NCI-H526 treated with DMSO at 0.1 percent for 48 hours (cell line): ENCODE measurements around the gene TIGD7.

Source experiments
- DNase-seq: peaks from one replicate; lab custom pipeline; 2025; lab: John Stamatoyannopoulos, UW

The TIGD7 gene, protein sequence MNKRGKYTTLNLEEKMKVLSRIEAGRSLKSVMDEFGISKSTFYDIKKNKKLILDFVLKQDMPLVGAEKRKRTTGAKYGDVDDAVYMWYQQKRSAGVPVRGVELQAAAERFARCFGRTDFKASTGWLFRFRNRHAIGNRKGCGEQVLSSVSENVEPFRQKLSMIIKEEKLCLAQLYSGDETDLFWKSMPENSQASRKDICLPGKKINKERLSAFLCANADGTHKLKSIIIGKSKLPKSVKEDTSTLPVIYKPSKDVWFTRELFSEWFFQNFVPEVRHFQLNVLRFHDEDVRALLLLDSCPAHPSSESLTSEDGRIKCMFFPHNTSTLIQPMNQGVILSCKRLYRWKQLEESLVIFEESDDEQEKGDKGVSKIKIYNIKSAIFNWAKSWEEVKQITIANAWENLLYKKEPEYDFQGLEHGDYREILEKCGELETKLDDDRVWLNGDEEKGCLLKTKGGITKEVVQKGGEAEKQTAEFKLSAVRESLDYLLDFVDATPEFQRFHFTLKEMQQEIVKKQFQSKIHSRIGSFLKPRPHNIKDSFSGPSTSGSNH

DNA sequence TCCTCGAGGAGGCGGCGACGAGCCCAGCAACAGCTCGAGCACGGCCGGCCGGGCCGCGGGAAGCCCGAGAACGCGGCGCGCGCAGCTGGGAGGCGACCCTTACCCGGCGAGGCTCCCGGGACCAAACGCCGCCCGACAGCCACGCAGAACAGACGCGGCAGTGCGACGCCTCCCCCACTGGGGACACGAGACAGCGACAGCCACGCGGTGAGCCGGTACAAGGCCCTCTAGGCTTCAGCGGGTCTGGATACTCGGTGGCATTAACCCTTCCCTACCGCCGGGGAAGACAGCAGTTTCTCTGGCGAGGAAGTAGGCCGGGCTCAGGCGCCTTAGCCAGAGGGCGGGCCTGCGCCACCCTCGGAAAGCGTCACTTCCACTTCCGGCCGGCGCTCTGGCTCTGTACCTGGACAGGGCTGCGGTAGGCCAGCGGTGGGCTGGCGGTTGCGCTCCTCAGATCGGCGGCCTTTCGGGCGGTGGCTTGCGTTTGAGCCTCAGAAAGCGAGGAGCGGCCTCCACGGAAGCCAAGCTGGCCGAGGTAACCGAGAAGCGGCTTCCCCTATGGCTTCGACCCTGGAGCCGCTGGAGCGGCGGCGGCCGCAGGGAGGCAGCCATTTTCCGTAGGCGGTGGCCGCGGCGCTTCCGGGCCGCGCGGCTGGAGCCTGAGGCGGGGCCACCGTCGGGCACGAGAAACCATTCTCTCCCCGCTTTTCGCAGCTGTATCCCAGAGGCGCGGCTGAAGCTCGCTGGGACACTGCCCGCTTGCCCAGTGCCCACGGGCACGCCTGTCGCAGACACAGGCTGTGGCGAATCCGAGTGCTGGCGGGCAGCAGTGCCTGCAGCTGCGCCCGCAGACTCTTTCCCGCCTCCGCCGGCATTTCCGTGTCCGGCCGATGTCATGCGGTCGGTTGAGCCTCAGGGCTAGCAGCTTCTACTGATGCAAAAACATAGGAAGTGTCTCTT, at the start of gene TIGD7, which contains the start of gene ZNF75A:
Gene TIGD7, minus strand, starts transcription at position 322 of the 960 bp plus-strand sequence. CDS start 4,816 bp downstream, outside the sequence.
Gene ZNF75A, plus strand, starts transcription at position 389 of the 960 bp plus-strand sequence. CDS start 2,932 bp downstream, outside the sequence.
- peak; percentile 34 for DNase-seq

DNA sequence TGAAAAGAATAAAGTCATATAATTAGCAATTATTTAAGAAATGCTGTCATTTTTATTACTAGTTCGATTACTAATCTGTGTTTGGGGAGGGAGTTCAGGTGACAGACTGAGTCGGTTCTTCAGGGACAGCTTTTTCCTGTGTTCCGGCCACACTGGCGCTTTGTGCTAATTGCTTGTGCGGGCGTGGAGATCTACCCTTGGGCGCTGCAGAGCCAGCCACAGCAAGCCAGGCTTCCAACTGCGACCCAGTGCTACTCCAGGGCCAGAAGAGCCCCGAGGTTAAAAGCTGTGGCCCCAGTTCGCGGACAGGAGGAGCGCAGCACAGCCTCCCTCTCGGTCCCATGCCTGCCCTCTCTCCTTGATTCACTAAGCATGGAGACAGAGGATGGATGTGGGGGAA, 43.9 kb upstream of the TIGD7 start:
- DNase-seq, result no peak

DNA sequence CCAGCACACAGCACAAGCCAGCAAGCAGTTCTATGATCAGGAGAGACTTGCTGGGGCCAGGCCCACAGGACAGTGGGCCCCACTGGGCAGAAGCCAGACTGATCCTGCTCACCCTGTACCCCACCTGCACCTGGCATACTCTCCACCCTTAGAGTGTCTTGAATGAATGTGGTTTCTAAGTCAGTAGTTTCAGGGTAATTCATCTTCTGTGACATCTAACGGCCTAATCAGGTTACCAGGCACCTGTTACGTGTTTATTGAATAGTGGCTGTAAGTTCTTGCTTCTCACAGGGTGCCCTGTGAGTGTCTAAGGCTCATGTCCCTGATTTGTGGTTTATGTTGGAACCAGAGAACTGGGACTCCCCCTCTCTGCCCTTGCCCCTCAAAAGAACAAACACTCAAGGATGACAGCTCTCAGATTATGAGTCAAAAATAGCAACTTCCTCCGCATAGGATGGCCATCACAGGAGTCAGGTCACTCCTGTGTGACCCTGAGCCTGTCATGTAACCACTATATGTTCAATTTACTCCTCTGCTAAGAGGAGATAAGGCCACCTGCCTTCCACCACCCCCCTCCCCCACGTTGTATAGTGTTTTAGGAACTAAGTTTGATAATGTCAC, 43.4 kb upstream of the TIGD7 start:
- DNase-seq, result no peak

DNA sequence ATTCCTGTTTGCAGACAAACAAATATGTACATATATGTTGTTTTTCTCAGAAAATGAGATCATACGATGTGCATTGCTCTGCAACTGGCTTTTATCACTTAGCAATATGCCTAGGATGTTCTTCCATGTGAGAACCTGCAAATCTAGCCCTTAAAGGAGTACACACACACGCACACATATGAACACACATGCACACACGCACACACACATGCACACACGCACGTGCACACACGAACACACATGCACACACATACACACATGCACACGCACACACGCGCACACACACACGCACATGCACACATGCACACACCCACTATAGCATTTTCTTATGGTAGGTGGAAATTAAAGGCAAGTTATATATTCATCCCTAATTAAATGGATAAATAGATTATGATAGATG, 42.4 kb upstream of the TIGD7 start:
- DNase-seq, result no peak

DNA sequence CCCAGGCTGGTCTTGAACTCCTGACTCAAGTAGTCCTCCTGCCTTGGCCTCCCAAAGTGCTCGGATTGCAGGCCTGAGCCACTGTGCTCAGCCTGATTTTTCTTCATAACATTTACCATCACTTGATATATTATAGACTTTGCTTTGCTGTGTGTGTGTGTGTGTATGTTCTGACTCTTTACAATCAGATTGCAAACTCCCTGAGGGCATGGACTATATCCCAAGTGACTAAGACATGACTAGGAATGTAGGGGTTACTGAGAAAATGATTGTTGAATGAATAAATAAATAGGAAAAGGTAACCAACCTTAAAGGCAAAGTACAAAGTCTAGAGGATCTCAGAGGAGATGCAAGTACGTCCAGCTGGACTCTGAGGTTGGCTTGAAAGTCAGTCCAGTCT, 40.8 kb upstream of the TIGD7 start:
- DNase-seq, result no peak

DNA sequence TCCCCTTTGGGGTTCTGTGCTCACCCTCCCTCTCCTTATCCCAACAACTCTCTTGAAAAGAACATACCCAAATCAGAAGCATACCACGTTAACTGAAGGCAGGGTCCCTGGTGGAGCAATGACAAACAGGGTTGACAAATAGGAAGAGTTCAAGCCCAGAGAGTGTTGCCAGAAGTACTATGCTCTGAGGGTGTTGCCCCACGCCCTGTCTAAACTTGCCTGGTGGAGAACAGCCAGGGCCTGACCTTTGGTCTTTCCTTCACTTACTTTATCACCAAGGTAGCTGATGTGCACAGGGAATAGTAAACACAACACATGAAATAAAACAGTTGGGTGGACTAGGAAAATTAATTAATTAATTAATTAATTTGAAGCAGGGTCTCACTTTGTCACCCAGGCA, 23.4 kb upstream of the TIGD7 start:
- DNase-seq, result no peak

DNA sequence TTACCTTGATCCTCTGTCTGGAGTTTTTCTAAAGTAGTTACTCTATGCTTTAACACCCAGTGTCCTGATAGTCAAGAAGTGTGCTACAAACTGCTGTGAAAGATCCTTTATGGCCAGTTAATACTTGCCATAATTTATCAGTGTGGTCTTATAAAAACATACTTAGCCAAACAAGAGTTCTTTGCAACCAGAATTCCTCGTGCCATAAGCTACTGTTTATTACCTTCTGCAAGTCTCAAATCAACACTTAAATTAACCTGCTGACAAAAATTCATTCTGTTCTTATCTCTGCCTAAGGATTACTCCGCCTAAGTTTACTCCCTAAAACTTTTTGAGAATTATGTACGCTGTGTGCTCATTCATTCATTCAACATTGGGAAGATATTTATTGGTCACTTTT, 22.9 kb upstream of the TIGD7 start:
- no peak for DNase-seq

DNA sequence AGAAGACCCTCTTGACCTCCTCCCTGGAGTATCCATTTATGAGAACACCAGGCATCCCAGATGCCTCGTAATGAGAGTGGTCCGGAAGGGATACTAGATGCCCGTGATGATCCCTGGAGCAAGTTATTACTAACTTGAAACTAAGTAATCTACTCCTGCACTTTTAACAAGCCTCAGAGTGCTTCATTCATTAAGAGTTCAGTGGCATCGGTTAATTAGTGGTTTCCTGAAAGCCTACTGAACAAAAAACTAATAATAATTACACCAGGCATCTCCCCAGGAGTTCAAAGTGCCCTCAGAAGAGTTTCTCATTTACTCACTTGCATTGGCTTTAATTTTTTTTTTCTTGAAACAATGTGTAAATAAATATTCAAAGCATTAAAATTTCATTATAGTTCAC, 22.3 kb upstream of the TIGD7 start:
- DNase-seq, result no peak

DNA sequence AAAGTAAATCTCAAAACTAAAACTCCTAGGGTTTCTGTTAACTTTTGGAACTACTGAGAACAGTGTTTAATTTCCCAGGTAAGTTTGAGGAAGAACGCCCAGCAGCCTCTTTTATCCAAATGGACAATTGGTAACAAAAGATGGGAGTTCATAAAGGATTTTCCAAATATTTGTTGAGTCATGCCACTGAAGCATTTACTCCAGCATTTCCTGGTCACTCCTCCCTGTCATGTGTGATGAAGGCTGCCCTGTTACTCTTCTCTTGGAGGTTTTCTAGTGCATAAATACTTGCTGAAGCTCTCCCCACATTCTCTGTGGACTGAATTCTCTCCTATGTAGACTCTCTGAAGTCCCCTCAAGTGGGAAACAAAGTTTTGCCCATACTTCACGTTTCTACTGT, 16.6 kb upstream of the TIGD7 start:
- DNase-seq, result no peak

DNA sequence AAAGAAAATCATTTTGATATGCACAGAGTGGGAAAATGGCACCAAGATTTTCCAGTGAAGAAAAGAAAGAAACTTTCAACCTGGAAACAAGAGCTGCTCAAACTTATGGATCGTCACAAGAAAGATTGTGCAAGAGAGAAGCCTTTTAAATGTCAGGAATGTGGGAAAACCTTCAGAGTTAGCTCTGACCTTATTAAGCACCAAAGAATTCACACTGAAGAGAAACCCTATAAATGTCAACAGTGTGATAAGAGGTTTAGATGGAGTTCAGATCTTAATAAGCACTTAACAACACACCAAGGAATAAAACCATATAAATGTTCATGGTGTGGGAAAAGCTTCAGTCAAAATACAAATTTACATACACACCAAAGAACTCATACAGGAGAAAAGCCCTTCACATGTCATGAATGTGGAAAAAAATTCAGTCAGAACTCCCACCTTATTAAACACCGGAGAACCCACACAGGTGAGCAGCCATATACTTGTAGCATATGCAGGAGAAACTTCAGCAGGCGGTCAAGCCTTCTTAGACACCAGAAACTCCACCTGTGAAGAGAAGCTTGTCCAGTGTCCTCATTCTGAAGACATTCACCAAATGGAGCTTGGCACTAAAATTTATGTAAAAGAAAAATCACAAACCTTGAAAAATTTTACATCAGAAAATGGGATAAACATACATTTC, 12.2 kb upstream of the TIGD7 start:
- no peak for DNase-seq

DNA sequence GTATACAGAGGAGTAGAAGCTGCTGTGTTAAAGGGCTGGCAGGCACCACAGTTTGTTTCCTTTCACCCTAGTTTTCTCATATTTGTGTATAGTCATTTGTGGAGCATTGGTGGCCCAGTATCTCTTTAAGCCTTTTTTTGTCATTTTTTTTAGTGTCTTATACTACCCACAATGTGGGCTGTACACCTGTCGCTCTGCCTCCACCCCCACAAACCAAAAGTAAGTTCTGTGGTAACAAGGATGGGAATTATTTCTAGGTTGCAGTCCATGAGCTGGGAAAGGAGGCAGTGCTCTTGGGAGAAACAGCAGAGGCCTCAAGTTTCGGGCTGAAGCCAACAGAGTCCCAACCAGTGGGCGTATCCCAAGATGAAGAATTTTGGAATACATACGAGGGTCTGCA, 6.3 kb upstream of the TIGD7 start:
- no peak for DNase-seq

DNA sequence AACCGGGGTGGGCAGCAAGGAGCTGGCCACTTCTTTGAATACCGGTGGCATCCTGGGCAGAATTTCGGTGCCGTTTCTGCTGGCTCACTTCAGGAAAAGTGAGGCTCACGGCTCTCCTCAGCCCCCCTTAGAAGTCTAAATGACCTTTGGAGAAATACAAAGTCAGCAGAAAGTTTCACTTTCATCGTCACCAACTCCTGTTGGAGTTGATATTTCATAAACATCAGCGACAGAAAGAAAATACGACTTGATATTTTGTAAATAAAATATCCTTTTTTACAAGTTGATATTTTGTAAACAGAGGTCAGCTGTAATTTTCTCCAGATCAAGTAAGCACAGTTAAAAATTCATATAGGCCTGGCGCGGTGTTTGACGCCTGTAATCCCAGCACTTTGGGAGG, 848 bp upstream of the TIGD7 start:
- DNase-seq, result no peak

DNA sequence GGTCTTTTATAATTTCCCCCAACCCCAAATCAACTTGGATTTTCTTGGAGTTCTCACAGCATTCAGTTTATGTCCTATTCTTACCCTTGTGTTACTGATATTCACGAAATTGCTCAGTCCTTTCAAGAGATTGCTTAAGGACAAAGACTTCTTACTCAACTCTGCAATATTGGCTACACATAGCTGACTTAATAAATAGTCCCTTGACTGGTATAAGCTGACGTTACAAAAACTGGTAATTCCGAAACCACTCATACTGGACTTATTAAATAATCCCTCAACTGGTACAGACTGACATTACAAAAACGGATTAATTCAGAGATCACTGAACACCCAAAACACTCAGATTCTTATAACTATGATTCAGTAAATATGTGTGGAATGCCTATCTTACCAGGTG, 860 bp downstream of the TIGD7 start:
- no peak for DNase-seq

DNA sequence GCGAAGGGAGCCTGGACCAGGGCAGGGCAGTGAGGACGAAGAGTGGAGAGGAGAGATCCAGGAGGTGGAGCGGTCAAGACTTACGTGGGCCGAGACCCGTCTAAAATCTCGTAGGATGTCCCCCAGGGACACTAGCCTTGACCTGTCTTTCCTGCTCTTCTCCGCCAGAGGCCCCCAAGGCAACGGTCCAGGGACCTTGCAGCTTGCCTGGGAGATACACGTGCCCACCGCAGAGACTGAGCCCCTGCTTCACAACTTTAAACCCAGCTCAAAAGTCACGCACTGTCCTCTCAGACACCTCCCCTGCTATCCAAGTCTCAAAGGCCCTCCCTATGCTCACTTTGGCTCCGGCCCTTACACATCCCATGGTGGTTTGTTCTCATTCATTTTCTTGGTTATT, 9.4 kb downstream of the TIGD7 start:
- no peak for DNase-seq

DNA sequence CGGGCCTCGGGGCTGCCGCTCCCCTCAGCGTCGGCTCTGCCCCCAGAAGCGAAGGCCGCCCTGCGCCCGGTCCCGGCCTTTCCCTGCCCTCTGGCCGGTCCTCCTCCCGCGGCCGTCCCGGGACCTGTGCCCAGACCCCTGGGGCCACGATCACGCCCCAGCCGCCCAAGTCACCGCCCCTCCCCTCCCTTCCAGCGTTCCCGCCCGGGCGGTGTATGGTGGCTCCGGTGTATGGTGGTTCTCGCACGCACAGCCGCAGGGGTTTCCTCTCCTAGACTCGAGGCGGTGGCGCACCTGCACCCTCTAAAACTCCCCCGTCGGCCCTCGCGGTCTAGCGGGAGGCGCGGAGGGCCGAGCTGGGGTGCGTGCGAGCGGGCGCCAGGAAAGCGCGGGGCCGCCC, 10.0 kb downstream of the TIGD7 start:
- no peak for DNase-seq

DNA sequence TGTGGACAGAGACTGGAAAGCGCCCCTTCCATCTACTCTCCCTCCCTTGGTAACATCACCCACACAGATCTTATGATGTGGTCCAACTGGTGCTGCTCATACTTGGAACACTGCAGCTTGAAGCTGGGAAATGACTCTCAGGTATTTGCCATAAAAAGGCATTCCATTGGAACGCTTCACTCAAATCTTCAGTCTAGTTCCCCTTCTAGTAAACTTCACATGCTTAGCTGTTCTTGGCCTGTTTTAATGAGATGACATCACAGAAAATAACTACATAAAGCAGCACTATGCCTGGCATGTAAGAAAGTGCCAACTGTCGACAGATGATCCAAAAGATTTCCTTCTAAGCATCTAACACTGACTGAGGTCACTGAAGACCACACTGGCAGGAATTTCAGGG, 12.6 kb downstream of the TIGD7 start:
- DNase-seq, result no peak

DNA sequence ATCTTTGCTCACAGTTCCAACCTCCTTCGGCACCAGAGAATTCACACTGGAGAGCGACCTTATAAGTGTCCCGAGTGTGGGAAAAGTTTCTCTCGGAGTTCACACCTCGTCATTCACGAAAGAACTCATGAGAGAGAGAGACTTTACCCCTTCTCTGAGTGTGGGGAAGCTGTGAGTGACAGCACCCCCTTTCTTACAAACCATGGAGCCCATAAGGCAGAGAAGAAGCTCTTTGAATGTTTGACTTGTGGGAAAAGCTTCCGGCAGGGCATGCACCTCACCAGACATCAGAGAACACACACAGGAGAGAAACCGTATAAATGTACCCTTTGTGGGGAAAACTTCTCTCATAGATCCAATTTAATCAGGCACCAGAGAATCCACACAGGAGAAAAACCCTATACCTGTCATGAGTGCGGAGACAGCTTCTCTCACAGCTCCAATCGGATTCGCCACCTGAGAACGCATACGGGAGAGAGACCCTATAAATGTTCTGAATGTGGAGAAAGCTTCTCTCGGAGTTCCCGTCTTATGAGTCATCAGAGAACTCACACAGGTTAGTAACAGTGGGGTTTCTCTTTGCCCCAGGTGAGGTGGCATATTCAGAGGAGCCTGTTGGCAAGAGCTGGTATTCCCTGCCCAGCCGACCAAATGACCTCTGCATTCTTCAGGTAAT, 15.1 kb downstream of the TIGD7 start:
- DNase-seq, result no peak

DNA sequence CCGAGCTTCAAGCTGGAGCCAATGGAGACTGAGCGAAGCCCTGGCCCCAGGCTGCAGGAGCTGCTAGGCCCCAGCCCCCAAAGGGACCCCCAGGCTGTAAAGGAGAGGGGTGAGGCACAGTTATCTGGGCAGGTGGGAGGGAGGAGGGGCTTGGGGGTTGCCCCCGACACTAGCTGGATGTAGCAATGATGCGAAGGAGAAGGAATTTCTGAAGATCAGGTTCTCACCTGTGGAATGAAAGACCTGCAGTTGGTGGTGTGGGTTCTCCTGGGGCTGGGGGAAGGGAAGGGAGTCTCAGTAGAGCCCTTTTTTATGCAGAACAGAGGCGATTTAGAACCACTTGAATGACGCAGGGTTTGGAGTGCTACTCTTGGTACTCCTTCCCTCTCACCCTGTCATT, 20.1 kb downstream of the TIGD7 start:
- DNase-seq, result no peak

DNA sequence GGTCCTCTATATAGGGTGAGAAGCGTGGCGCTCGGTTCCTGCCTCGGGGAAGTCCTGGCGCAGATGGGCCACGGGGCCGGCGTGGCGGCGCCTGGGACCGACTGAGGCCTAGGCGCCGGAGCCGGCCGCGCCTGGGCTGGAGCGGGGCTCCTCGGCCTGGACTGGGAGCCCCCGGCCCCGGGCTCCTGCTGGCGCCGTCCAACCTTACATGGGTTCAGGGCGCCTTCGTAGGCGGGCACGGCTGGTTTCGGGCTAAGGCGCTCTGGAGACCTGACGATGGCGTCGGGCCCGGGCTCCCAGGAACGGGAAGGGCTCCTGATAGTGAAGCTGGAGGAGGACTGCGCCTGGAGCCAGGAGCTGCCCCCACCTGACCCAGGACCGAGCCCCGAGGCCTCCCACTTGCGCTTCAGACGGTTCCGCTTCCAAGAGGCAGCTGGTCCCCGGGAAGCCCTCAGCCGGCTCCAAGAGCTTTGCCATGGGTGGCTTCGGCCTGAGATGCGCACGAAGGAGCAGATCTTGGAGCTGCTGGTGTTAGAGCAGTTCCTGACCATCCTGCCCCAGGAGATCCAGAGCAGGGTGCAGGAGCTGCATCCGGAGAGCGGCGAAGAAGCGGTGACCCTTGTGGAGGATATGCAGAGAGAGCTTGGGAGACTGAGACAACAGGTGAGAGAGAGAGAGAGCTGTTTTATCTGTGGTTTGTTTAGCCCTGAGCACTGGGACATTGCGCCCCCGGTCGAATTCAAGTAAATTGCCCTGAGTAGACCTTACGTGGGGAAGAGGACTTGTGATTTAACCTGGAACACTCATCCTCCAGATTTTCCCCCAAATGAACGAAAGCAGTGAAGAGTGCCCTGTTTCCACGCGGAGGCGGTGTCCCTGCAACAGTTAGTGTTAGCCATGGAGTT, 21.4 kb downstream of the TIGD7 start:
- no peak for DNase-seq
